ENCODE data around the gene ASIC4. TPM values are rescaled to one million over a fixed set of nuclear protein-coding genes. Genes with fewer than 3 reads are reported as not detected.

The ASIC4 gene
- total RNA-seq, 1 experiment from 2014 or later, result 2.1 TPM

DNA sequence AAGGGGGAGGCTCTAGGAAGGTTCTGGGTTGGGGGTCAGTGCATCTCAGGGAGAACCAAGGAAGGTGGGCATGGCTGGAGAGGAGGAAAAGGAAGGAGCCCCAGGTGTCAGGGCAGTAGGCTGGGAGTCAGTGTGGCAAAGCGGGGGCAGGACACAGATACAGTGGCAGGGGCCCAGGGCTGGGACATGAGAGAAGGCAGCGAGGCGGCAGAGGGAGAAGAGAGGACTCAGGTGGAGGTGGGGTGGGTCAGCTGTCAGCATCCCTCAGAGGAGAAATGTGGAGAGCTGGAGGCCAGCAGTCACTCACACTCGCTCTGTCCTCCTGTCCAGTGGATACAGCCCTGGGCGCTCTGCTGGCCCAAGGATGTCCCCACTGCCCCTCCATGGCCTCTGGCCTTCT is 21.2 kb upstream of the ASIC4 start:
- Histone ChIP-seq H3K4me3 (replicated peaks in 1 of 2; ENCODE audit: low read depth in 1 of 2, low read length in 2 of 2) (no peak overlapping the region), H4K20me1 (ENCODE audit: insufficient read depth) (no peaks in the 10 kb centered on the region), H3K79me2 (ENCODE audit: insufficient read depth, low read length) (no peaks in the 10 kb centered on the region), H3K36me3 (ENCODE audit: control insufficient read depth in 1 of 2, insufficient read depth in 2 of 2, low read length in 2 of 2) (no peaks in the 10 kb centered on the region), H2AFZ (ENCODE audit: low read depth, low read length, poor library complexity, severe bottlenecking) (no peak overlapping the region), H3K9ac (ENCODE audit: low read length) (no peak overlapping the region), H3K9me3 (ENCODE audit: control insufficient read depth in 1 of 2, insufficient read depth in 1 of 2, low read depth in 1 of 2, low read length in 2 of 2) (no peaks in the 10 kb centered on the region), H3K4me2 (ENCODE audit: low read length) (no peak overlapping the region), H3K4me1 (ENCODE audit: control insufficient read depth in 1 of 2, insufficient read depth in 2 of 2, low read length in 2 of 2) (peaks cover 14 to 22% of the 10 kb centered on the region in 2 experiments), H3K27ac (ENCODE audit: low read depth, low read length) (no peak overlapping the region), H3K27me3 (ENCODE audit: insufficient read depth, low read length) (no peaks in the 10 kb centered on the region), H3K9me2 (ENCODE audit: insufficient read depth) (no peaks in the 10 kb centered on the region)
- intact Hi-C loops (cut with micrococcal nuclease), result no loop called here
- CTCF ChIA-PET, result interaction anchor here (4.2 kb wide), 1 partner anchor 35 kb away, joined by 103 read pairs; no protein-coding TSS in a partner anchor
- POLR2A ChIA-PET, result no interaction called here
- TF ChIP-seq RAD21 (IDR thresholded peaks at IDR 0.05; ENCODE audit: low read depth) (no peak), EGR1 (IDR thresholded peaks at IDR 0.05; ENCODE audit: low read depth) (no peak), JUND (IDR thresholded peaks at IDR 0.05) (no peak), ELF1 (IDR thresholded peaks at IDR 0.05; ENCODE audit: borderline replicate concordance, low read depth) (no peak), POLR2AphosphoS5 (IDR thresholded peaks at IDR 0.05; ENCODE audit: low read depth, low read length) (no peak), ZNF274 (IDR thresholded peaks at IDR 0.05; ENCODE audit: low read depth, low read length) (no peak), ZFX (IDR thresholded peaks at IDR 0.05) (no peak), SP1 (IDR thresholded peaks at IDR 0.05; ENCODE audit: low read depth) (no peak), TCF7L2 (IDR thresholded peaks at IDR 0.05; ENCODE audit: borderline replicate concordance, extremely low read depth, insufficient read depth, insufficient read length) (no peak), SIN3A (IDR thresholded peaks at IDR 0.05; ENCODE audit: low read depth) (no peak), YY1 (IDR thresholded peaks at IDR 0.05; ENCODE audit: extremely low read depth, insufficient replicate concordance, low read depth, low read length) (no peak), CEBPB (IDR thresholded peaks at IDR 0.05; ENCODE audit: low read depth) (no peak), FOSL1 (IDR thresholded peaks at IDR 0.05; ENCODE audit: low read depth) (no peak), CBX3 (IDR thresholded peaks at IDR 0.05; ENCODE audit: low read depth) (no peak), SRF (IDR thresholded peaks at IDR 0.05; ENCODE audit: low read depth) (no peak)
- TF ChIP-seq, protein P1, sequence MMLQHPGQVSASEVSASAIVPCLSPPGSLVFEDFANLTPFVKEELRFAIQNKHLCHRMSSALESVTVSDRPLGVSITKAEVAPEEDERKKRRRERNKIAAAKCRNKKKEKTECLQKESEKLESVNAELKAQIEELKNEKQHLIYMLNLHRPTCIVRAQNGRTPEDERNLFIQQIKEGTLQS (IDR thresholded peaks at IDR 0.05), result no peak
- RAD21 ChIA-PET (ENCODE audit: low non-redundant PET in 1 of 2, low total read pairs in 2 of 2, uncharacterized antibody in 2 of 2, unreplicated experiment in 2 of 2), result interaction anchor here in 1 of 2 experiments (0.7 kb wide), 1 partner anchor 37 kb away, joined by 3 read pairs; no protein-coding TSS in a partner anchor
- BruUV-seq (replicated peaks), result no TSS peak
- no peak for ATAC-seq
- DNase-seq (ENCODE audit: low read depth, low spot score), result no peak
